Thyroid gland (tissue), 4 donors: ENCODE data around the gene GNPDA1.

ENCODE experiments used
- CTCF ChIP-seq, 6 experiments: fragments of 200-600 bp in 3 of 6; fragments of 450-650 bp in 3 of 6; sonication (generic) in 3 of 6; IDR thresholded peaks; one replicate each; pipeline ENCODE4 v1.5.1; 2016 to 2019; ENCODE audit warnings: antibody characterized with exemption in 6 of 6, mild to moderate bottlenecking in 2 of 6, inconsistent platforms in 1 of 6, moderate library complexity in 1 of 6
- POLR2A ChIP-seq, 2 donors: fragments of 450-650 bp; IDR thresholded peaks; one replicate each; pipeline ENCODE4 v1.6.1; 2017; ENCODE audit warnings: antibody characterized with exemption in 2 of 2, mild to moderate bottlenecking in 2 of 2, moderate library complexity in 1 of 2

GRCh38 chr5:142025637-142026036, 12.8 kb upstream of the GNPDA1 start:
- TF ChIP-seq POLR2A (IDR thresholded peaks at IDR 0.05) (no peak), CTCF (IDR thresholded peaks at IDR 0.05) (no peak)
